HG02884 (cell line): ENCODE measurements around the gene NOSTRIN.
A peak's percentile ranks its signal among the peaks of the same experiment; 100 is the strongest.
"Not testable (repeated sequence)": the region's sequence is repeated elsewhere in the genome, so short reads cannot be mapped to it uniquely, and the experiment has no call there.

Source experiments
- ATAC-seq: cut with Tn5 transposase; IDR thresholded peaks from one replicate; pipeline ENCODE4 v1.9.1; 2021; ENCODE audit warnings: mild to moderate bottlenecking, moderate library complexity; ENCODE audit not compliant: unreplicated experiment

The NOSTRIN gene

DNA sequence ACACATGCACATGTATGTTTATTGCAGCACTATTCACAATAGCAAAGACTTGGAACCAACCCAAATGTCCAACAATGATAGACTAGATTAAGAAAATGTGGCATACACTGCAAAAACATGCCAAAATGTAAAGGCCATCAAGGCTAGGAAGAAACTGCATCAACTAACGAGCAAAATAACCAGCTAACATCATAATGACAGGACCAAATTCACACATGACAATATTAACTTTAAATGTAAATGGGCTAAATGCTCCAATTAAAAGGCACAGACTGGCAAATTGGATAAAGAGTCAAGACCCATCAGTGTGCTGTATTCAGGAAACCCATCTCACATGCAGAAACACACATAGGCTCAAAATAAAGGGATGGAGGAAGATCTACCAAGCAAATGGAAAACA, 64.7 kb downstream of the NOSTRIN start:
- ATAC-seq = not testable (repeated sequence)

- ATAC-seq = not testable (repeated sequence)
Observed at GRCh38 chr2:168870369-168870768, 67.9 kb downstream of the NOSTRIN start.

GRCh38 chr2:168870824-168871223, 68.4 kb downstream of the NOSTRIN start:
- not testable (repeated sequence) for ATAC-seq

DNA sequence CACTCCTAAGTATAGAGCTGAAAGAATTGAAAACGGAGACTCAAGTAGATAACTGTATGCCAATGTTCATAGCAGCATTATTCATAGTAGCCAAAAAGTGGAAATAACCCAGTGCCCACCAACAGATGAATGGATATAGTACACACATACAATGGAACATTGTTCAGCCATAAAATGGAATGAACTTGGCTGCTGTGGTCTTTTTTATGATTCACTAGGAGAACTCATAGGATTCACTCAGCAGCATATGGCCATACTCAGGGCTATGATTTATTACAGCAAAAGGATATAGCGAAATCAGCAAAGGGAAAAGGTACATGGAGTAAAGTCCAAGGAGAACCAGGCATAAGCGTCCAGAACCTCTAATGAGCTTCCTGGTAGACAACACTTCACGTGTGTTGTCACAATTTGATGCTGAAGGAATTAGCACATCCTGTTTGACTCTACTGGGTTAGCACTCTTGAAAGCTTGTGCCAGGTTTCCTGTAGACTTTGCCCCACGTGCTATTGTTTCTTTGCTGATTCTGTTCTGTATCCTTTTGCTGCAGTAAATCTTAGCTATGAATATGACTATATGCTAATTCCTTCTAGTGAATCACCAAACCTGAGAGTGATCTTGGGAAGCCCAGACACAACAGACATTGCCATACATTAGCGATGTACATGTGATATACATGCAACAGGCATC, 72.1 kb downstream of the NOSTRIN start:
- ATAC-seq = no peak

- not testable (repeated sequence) for ATAC-seq
Observed at GRCh38 chr2:168882163-168882562, 79.7 kb downstream of the NOSTRIN start.

- no peak for ATAC-seq
Observed at GRCh38 chr2:168884975-168885374, 82.5 kb downstream of the NOSTRIN start.

DNA sequence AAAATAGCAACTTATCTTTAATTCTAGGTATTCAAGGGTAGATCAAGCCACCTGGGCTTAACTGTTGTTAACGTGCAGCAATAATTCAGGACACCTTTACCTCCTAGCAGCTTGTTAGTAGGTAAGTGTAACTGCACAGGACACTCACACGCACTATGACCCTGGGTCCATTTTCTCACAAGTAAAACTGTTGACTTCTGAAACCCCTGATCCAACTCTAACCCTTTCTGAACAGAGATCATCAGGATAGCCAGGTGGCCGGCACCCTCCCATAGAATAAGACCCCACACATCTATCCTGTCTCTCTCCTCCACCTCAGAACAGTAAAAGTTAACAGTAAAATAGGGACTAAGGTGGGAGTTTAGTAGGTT, 87.2 kb downstream of the NOSTRIN start:
- no peak for ATAC-seq

- ATAC-seq = peak; percentile 100
Observed at GRCh38 chr2:168890006-168890782, 87.8 kb downstream of the NOSTRIN start, which contains the start of gene SPC25. TSS of gene SPC25 (minus strand) at chr2:168890430. CDS start at chr2:168889519, 911 bp downstream.

- ATAC-seq = no peak
Observed at GRCh38 chr2:168892327-168892726, 89.9 kb downstream of the NOSTRIN start.

GRCh38 chr2:168894101-168894500, 91.7 kb downstream of the NOSTRIN start:
- ATAC-seq = no peak

DNA sequence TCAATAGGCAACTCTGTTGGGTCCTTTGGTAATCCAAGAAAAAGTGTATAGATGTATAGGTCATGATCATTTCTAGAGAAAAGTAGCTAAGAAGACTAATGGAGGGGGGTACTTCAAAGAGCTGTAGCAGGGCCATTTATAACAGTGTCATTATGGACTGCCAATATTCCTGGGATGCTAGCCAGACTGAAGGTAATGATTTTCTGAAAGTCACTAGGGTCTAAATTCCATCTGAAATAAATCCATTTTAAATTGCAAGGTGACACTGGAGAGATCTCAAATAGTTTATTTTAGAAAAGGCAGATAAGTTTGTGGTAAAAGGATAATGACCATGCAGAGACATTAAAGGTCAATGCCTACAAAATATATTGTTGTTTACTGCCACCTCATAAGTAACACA, 92.3 kb downstream of the NOSTRIN start:
- no peak for ATAC-seq

DNA sequence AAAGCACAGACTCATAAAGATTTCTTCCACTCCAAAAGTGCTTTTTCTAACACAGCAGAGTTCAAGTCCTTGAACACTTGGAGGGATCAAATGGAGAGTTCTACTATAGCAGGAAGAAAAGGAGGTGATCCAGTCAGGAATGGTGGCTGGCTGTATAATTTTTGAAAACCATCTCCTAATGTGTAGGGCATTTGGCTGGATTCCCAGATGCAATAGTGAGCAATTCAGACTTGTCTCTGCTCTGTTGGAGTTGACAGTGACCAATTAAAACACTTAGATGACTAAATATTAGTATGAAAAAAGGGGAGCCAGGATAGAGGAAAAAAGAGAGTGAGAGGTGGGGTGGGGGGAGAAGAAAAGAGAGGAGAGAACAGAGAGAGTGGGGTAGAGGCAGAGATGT, 93.3 kb downstream of the NOSTRIN start:
- ATAC-seq = no peak

DNA sequence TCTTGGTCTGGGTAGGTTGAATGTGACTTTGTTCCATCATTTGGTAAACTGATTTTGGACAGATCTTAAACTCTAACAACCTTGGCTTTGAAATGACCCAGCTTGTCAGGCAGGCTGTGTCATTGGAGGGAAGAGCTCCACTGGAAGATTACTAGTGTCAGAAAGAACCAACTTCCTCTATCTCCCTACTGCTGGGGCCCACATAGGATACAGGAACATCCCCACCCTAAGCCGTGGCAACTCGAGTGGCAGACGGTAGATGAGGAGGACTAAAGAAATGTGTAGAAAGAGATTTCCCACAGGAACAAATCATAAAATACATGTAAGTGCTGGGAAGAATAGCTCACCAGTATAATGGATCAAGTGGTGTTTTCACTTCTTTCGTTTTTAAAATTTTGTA, 94.3 kb downstream of the NOSTRIN start:
- ATAC-seq = no peak

- no peak for ATAC-seq
Observed at GRCh38 chr2:168897449-168897848, 95.0 kb downstream of the NOSTRIN start.

- ATAC-seq = no peak
Observed at GRCh38 chr2:168901003-168901402, 98.6 kb downstream of the NOSTRIN start, which contains the start of gene G6PC2. TSS of gene G6PC2 (plus strand) at chr2:168901291. CDS start at chr2:168901332, 41 bp downstream.

DNA sequence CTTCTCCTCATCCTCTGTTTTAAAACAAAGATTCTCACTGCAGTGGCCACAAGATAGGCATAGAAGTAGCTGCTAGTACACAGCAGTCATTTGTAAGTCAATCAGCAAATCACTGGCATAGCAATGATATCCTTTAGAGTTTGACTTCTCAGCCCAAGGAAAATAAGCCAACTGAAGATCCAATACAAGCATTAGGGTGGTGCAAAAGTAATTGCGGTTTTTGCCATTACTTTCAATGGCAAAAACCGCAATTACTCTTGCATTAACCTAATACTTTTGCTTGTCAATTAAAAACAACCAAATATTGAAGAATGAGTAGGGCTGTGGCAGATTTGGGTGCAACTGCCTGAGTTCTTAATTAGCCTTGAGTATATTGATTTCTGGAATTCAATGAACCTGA, 101.5 kb downstream of the NOSTRIN start:
- ATAC-seq = no peak

- ATAC-seq = no peak
Observed at GRCh38 chr2:168904358-168904757, 101.9 kb downstream of the NOSTRIN start.

- no peak for ATAC-seq
Observed at GRCh38 chr2:168907940-168908662, 105.7 kb downstream of the NOSTRIN start.

DNA sequence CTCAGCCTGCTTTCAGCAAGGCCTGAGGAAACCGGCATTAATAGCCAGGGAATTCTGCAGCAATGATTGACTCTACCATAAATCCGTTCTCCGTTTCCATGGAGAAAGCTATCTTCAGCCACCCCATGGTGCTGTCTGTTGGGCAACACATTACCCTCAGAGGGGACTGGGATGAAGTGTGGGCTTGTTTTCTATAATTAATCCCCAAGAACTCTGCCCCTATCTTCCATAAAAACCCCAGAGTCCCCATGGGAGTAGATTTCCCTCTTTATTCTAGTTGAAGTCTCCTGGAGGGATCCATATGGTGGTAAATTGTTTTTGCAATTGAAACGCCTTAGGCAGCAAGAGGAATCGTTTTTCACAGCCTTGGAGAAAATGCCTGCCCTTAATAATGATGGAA, 107.9 kb downstream of the NOSTRIN start:
- no peak for ATAC-seq

- ATAC-seq = no peak
Observed at GRCh38 chr2:168912466-168912865, 110.0 kb downstream of the NOSTRIN start.

DNA sequence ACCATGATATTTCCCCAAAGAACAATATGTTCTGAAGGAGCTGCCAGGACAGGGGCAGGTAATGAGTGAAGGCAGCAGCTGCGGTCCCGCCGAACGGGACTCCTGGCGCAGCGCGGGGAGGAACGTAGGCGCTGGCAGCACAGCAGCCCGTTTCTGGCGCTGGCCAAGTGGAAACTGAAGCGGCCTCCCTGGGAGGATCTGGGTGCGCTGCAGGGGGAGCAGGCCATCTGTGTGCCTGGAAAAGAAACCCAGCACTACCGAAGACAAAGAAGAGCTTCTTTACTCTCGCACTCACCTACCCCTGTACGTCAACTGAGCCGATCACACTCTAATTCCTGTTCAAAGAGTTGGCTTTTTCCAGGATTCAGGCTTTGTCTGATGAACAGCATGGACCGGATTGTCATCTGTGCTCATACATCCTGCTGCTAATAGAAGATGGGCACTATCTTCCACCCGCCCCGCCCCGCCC, 110.5 kb downstream of the NOSTRIN start:
- ATAC-seq = no peak
